ENCODE results near the gene GPR45. TPM values are rescaled to one million over a fixed set of nuclear protein-coding genes. Genes with fewer than 3 reads are reported as not detected.
A peak's percentile ranks its signal among the peaks of the same experiment; 100 is the strongest.

The GPR45 gene
- total RNA-seq, 1 donor from 2014 or later: not detected

GRCh38 chr2:105224444-105224843 is 17.1 kb upstream of the GPR45 start:
- TF ChIP-seq CTCF (IDR thresholded peaks at IDR 0.05): no peak
- no peaks in the 10 kb centered on the region for H3K9me3 ChIP-seq
- no peak overlapping the region for H3K4me3 ChIP-seq
- H3K27ac ChIP-seq: no peak overlapping the region
- no peaks in the 10 kb centered on the region for H3K4me1 ChIP-seq
- DNase-seq (ENCODE audit: low spot score in 2 of 2): no peak
- no peaks in the 10 kb centered on the region for H3K27me3 ChIP-seq
- H3K36me3 ChIP-seq: no peaks in the 10 kb centered on the region
- intact Hi-C loops (cut with DNase I): no loop called here

- Histone ChIP-seq H3K9me3 (no peaks in the 10 kb centered on the region), H3K4me1 (no peaks in the 10 kb centered on the region), H3K27ac (no peak overlapping the region), H3K27me3 (no peaks in the 10 kb centered on the region), H3K36me3 (no peaks in the 10 kb centered on the region), H3K4me3 (no peak overlapping the region)
- intact Hi-C loops (cut with DNase I): no loop called here
- TF ChIP-seq CTCF (IDR thresholded peaks at IDR 0.05): no peak
- DNase-seq (ENCODE audit: low spot score in 2 of 2): no peak
Measured at GRCh38 chr2:105231232-105231619, 10.3 kb upstream of the GPR45 start.

- Histone ChIP-seq H3K36me3 (no peaks in the 10 kb centered on the region), H3K4me3 (no peak overlapping the region), H3K27me3 (no peaks in the 10 kb centered on the region), H3K4me1 (no peaks in the 10 kb centered on the region), H3K9me3 (no peaks in the 10 kb centered on the region), H3K27ac (no peak overlapping the region)
- TF ChIP-seq CTCF (IDR thresholded peaks at IDR 0.05): peak; percentile 20 to 45 (median 40)
- intact Hi-C loops (cut with DNase I): no loop called here
- DNase-seq (ENCODE audit: low spot score in 2 of 2): peak in 1 of 2 donors; percentile 73
Measured at GRCh38 chr2:105235388-105236059, 6.0 kb upstream of the GPR45 start.

GRCh38 chr2:105236060-105236424 is 5.5 kb upstream of the GPR45 start:
- DNase-seq (ENCODE audit: low spot score in 2 of 2): no peak
- Histone ChIP-seq H3K27me3 (no peaks in the 10 kb centered on the region), H3K4me3 (no peak overlapping the region), H3K27ac (no peak overlapping the region), H3K36me3 (no peaks in the 10 kb centered on the region), H3K4me1 (no peaks in the 10 kb centered on the region), H3K9me3 (no peaks in the 10 kb centered on the region)
- intact Hi-C loops (cut with DNase I): no loop called here
- no peak for TF ChIP-seq CTCF (IDR thresholded peaks at IDR 0.05)

- Histone ChIP-seq H3K4me1 (no peaks in the 10 kb centered on the region), H3K9me3 (no peaks in the 10 kb centered on the region), H3K36me3 (no peaks in the 10 kb centered on the region), H3K27me3 (no peaks in the 10 kb centered on the region), H3K27ac (no peak overlapping the region), H3K4me3 (no peak overlapping the region)
- no peak for DNase-seq (ENCODE audit: low spot score in 2 of 2)
- no peak for TF ChIP-seq CTCF (IDR thresholded peaks at IDR 0.05)
- intact Hi-C loops (cut with DNase I): no loop called here
Measured at GRCh38 chr2:105237045-105237765, 4.3 kb upstream of the GPR45 start.
